T-helper 2 cell (primary cell): ENCODE measurements around the gene COG8.

Source experiments
- DNase-seq, 5 experiments: peaks; one replicate each; pipeline versions ENCODE4 v3.0.0 to v3.0.0-alpha.2; 2012 to 2022

The COG8 gene

DNA sequence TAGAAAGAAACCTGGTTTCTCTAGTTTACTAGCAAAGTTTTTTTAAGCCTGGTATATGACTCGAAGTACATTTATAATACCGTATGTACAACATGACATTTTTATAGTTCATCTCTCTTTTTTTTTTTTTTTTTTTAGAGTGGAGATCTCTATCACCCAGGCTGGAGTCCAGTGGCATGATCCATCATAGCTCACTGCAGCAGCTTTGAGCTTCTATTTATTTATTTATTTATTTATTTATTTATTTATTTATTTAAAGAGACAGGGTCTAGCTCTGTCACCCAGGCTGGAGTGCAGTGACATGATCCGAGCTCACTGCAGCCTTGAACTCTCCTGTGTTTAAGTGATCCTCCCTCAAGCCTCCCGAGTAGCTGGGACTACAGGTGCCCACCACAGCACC lies 54.1 kb downstream of the COG8 start:
- DNase-seq: no peak

DNA sequence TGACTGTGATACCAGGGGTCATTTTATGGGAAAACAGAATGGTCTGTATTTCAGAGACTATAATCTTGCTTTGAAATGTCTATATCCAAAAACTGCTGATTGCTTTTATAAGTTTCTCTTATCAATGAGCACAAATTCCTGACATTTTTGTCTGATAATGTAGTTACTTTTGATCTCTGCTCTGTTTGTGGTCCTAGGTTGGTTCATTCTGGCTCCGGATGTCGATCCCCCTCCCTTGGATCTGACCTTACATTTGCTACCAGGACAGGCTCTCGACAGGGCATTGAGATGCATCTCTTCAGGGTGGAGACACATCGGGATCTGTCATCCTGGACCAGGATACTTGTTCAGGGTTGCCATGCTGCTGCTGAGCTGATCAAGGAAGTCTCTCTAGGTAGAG lies 55.5 kb downstream of the COG8 start:
- DNase-seq: no peak

DNA sequence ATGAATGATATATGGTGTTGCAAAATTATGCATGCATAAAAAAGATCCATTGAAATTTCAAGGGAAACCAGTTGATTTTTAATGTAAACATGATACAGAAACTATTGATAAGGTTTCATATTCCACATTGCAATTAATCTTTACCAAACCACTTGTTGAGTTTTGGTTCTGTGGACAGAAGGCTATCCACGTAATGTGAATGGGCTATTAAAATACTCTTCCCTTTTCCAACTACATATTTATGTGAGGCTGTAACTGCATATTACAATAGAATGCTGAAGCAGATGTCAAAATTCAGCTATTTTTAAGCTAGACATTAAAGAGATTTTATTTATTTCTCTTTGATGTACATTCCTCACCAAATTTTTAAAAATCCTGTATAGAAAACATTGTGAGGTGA lies 62.0 kb downstream of the COG8 start:
- no peak for DNase-seq
